PFSK-1 (cell line): ENCODE measurements around the gene KCNJ8.

ENCODE experiments used
- FOXP2 ChIP-seq: optimal IDR thresholded peaks from 2 replicates; pipeline ENCODE3; 2011; ENCODE audit warnings: borderline replicate concordance, control low read depth, inconsistent platforms; ENCODE audit not compliant: insufficient read depth; ENCODE audit errors: extremely low read length, extremely low read depth
- POLR2AphosphoS5 ChIP-seq: IDR thresholded peaks from 2 replicates; pipeline ENCODE4 v1.6.1; 2012; ENCODE audit warnings: low read depth, mild to moderate bottlenecking, control low read depth, low read length, moderate library complexity
- SIN3A ChIP-seq: IDR thresholded peaks from 2 replicates; pipeline ENCODE4 v1.6.1; 2012; ENCODE audit warnings: mild to moderate bottlenecking, low read length, moderate library complexity, borderline replicate concordance; ENCODE audit not compliant: insufficient read depth
- TAF1 ChIP-seq: IDR thresholded peaks from 2 replicates; pipeline ENCODE4 v1.6.1; 2012; ENCODE audit warnings: low read length, control low read depth, borderline replicate concordance; ENCODE audit not compliant: insufficient read depth
- TF ChIP-seq, protein P1 (sequence below), 2 experiments: IDR thresholded peaks; 2 replicates each; pipeline versions ENCODE4 v1.6.1 to v1.8.0; 2011 to 2012; ENCODE audit warnings: low read depth in 2 of 2, low read length in 2 of 2, control low read depth in 1 of 2, inconsistent platforms in 1 of 2, mild to moderate bottlenecking in 1 of 2, moderate library complexity in 1 of 2; ENCODE audit not compliant: insufficient read depth in 1 of 2

KCNJ8 gene

GRCh38 chr12:21759737-21760136 lies 14.8 kb downstream of the KCNJ8 start:
- TF ChIP-seq SIN3A (no peak), POLR2AphosphoS5 (no peak), FOXP2 (no peak), TAF1 (no peak)
- TF ChIP-seq, protein P1, sequence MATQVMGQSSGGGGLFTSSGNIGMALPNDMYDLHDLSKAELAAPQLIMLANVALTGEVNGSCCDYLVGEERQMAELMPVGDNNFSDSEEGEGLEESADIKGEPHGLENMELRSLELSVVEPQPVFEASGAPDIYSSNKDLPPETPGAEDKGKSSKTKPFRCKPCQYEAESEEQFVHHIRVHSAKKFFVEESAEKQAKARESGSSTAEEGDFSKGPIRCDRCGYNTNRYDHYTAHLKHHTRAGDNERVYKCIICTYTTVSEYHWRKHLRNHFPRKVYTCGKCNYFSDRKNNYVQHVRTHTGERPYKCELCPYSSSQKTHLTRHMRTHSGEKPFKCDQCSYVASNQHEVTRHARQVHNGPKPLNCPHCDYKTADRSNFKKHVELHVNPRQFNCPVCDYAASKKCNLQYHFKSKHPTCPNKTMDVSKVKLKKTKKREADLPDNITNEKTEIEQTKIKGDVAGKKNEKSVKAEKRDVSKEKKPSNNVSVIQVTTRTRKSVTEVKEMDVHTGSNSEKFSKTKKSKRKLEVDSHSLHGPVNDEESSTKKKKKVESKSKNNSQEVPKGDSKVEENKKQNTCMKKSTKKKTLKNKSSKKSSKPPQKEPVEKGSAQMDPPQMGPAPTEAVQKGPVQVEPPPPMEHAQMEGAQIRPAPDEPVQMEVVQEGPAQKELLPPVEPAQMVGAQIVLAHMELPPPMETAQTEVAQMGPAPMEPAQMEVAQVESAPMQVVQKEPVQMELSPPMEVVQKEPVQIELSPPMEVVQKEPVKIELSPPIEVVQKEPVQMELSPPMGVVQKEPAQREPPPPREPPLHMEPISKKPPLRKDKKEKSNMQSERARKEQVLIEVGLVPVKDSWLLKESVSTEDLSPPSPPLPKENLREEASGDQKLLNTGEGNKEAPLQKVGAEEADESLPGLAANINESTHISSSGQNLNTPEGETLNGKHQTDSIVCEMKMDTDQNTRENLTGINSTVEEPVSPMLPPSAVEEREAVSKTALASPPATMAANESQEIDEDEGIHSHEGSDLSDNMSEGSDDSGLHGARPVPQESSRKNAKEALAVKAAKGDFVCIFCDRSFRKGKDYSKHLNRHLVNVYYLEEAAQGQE (IDR thresholded peaks at IDR 0.05; ENCODE audit: insufficient read depth in 1 of 2, low read depth in 2 of 2, low read length in 2 of 2) = no peak

- TF ChIP-seq, protein P1 (IDR thresholded peaks at IDR 0.05; ENCODE audit: insufficient read depth in 1 of 2, low read depth in 2 of 2, low read length in 2 of 2) = no peak
- TF ChIP-seq SIN3A = no peak
- TF ChIP-seq FOXP2 = no peak
These were observed 16.8 kb downstream of the KCNJ8 start for GRCh38 chr12:21757735-21758134.

GRCh38 chr12:21756699-21757098 lies 17.8 kb downstream of the KCNJ8 start:
- no peak for TF ChIP-seq TAF1
- TF ChIP-seq SIN3A = no peak
- TF ChIP-seq, protein P1 (IDR thresholded peaks at IDR 0.05; ENCODE audit: insufficient read depth in 1 of 2, low read depth in 2 of 2, low read length in 2 of 2) = no peak
- TF ChIP-seq POLR2AphosphoS5 = no peak
- TF ChIP-seq FOXP2 = no peak

GRCh38 chr12:21751517-21751916 lies 23.0 kb downstream of the KCNJ8 start:
- TF ChIP-seq, protein P1 (IDR thresholded peaks at IDR 0.05; ENCODE audit: insufficient read depth in 1 of 2, low read depth in 2 of 2, low read length in 2 of 2) = no peak
- no peak for TF ChIP-seq FOXP2
- TF ChIP-seq SIN3A = no peak
- TF ChIP-seq TAF1 = no peak
- TF ChIP-seq POLR2AphosphoS5 = no peak

DNA sequence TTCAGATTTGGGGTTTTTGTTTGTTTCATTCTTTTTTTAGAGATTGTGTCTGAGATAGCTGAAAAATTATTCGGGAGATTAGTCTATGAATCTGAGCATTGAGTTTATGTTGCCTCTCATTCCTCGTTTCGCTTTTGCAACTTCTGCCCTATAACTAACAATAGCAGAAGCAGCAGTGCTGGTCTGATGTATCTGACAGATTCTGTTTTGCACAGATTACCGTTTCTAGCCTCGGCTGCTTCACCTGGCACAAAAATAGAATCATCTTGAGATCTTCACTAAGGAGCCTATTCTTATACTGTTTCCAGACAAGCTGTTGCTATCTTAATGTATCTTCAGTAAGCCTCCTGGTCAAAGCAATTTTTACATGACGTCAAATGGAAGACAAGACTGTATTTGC lies 29.2 kb downstream of the KCNJ8 start:
- TF ChIP-seq, protein P1 (IDR thresholded peaks at IDR 0.05; ENCODE audit: insufficient read depth in 1 of 2, low read depth in 2 of 2, low read length in 2 of 2) = no peak
- TF ChIP-seq SIN3A (no peak), POLR2AphosphoS5 (no peak), FOXP2 (no peak), TAF1 (no peak)
